ENCODE results near the gene SOS1.

GRCh38 chr2:38978908-38979307 lies 141.9 kb downstream of the SOS1 start:
- TF ChIP-seq, protein P1, sequence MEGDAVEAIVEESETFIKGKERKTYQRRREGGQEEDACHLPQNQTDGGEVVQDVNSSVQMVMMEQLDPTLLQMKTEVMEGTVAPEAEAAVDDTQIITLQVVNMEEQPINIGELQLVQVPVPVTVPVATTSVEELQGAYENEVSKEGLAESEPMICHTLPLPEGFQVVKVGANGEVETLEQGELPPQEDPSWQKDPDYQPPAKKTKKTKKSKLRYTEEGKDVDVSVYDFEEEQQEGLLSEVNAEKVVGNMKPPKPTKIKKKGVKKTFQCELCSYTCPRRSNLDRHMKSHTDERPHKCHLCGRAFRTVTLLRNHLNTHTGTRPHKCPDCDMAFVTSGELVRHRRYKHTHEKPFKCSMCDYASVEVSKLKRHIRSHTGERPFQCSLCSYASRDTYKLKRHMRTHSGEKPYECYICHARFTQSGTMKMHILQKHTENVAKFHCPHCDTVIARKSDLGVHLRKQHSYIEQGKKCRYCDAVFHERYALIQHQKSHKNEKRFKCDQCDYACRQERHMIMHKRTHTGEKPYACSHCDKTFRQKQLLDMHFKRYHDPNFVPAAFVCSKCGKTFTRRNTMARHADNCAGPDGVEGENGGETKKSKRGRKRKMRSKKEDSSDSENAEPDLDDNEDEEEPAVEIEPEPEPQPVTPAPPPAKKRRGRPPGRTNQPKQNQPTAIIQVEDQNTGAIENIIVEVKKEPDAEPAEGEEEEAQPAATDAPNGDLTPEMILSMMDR (IDR thresholded peaks at IDR 0.05; ENCODE audit: low read depth, low read length, poor library complexity, severe bottlenecking) = no peak
- no peak for TF ChIP-seq EZH2phosphoT487 (IDR thresholded peaks at IDR 0.05; ENCODE audit: borderline replicate concordance, low read length)
